GM12891 (cell line): ENCODE results near the gene TRIM47.

ENCODE experiments used
- POLR2A ChIP-seq: IDR thresholded peaks from 2 replicates; pipeline ENCODE4 v1.6.1; 2011; ENCODE audit warnings: low read depth, low read length, control low read depth
- POLR2AphosphoS5 ChIP-seq: IDR thresholded peaks from 2 replicates; pipeline ENCODE4 v1.6.1; 2011; ENCODE audit warnings: low read depth, low read length, control low read depth
- POU2F2 ChIP-seq: IDR thresholded peaks from 2 replicates; pipeline ENCODE4 v1.6.1; 2011; ENCODE audit warnings: low read depth, mild to moderate bottlenecking, control low read depth, low read length, moderate library complexity
- SPI1 ChIP-seq: IDR thresholded peaks from 2 replicates; pipeline ENCODE4 v1.6.1; 2011; ENCODE audit warnings: low read depth, low read length, control low read depth
- TAF1 ChIP-seq: IDR thresholded peaks from 2 replicates; pipeline ENCODE4 v1.6.1; 2011; ENCODE audit warnings: low read depth, low read length, control low read depth

GRCh38 chr17:75861927-75862317, 16.5 kb downstream of the TRIM47 start:
- no peak for TF ChIP-seq POLR2A
- no peak for TF ChIP-seq POLR2AphosphoS5
- TF ChIP-seq SPI1 = no peak
- TF ChIP-seq TAF1 = no peak
- TF ChIP-seq POU2F2 = no peak
